Fibroblast of the aortic adventitia (primary cell): ENCODE measurements around the gene SLC9A2. TPM values are rescaled to one million over a fixed set of nuclear protein-coding genes. Genes with fewer than 3 reads are reported as not detected.

ENCODE experiments used
- DNase-seq: peaks from one replicate; pipeline ENCODE4 v3.0.0-alpha.2; 2010; ENCODE audit warnings: low read depth
- H3K4me3 ChIP-seq: 2 replicates; pipeline ENCODE4 v1.5.1; 2011; ENCODE audit warnings: low read depth, mild to moderate bottlenecking, control low read depth, low read length, moderate library complexity
- total RNA-seq: library from RNA; depleted of rRNA; stranded (reverse); fragments of >200 nt; gene quantifications from 2 replicates; pipeline ENCODE4 v1.2.3, GENCODE V29; 2012; ENCODE audit warnings: low replicate concordance
- TF ChIP-seq, protein P1 (sequence below): IDR thresholded peaks from 2 replicates; pipeline ENCODE4 v1.5.1; 2011; ENCODE audit warnings: mild to moderate bottlenecking, low read length, control low read depth, inconsistent platforms; ENCODE audit not compliant: insufficient read depth

SLC9A2 gene
- total RNA-seq, 1 donor = under 0.01 TPM

DNA sequence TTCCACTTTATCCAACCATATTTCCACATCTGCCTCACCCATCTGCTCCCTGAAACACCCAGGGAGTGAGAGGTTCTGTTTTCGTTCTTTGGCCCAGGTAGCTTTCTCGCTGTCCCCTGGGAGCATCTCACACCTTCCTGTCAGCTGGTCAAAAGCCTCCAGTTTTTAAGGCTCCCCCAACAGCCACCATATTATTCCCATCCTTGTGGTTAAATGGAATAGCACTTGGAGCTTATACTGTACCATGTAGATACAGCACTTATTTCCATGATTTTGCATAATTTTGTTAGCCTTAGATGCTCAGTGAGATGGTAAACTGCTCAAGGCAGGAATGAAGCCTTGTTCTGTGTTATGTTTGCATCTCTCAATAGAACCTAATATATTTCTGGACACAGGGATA, 84.0 kb downstream of the SLC9A2 start:
- no peak overlapping the region for H3K4me3 ChIP-seq
- TF ChIP-seq, protein P1, sequence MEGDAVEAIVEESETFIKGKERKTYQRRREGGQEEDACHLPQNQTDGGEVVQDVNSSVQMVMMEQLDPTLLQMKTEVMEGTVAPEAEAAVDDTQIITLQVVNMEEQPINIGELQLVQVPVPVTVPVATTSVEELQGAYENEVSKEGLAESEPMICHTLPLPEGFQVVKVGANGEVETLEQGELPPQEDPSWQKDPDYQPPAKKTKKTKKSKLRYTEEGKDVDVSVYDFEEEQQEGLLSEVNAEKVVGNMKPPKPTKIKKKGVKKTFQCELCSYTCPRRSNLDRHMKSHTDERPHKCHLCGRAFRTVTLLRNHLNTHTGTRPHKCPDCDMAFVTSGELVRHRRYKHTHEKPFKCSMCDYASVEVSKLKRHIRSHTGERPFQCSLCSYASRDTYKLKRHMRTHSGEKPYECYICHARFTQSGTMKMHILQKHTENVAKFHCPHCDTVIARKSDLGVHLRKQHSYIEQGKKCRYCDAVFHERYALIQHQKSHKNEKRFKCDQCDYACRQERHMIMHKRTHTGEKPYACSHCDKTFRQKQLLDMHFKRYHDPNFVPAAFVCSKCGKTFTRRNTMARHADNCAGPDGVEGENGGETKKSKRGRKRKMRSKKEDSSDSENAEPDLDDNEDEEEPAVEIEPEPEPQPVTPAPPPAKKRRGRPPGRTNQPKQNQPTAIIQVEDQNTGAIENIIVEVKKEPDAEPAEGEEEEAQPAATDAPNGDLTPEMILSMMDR = no peak
- DNase-seq = no peak

DNA sequence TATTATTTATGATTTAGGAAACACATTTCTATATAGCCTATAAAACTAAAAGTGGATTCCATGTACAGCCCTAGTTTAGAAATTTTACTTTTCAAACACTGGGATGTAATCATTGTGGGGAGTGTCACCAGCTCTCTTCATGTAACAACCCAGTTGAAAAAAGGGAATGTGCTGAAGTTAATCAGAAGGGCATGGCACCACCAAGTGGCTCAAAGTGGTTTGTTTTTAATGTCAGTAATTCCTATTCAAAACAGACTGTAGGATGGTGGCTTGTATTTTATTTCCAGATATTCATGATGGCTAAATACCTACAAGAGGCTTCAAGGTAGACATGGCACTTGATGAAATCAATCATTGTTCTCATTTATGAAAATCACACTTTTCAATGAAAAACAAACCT, 84.4 kb downstream of the SLC9A2 start:
- DNase-seq = peak; percentile 30
- TF ChIP-seq, protein P1 = peak; percentile 41

DNA sequence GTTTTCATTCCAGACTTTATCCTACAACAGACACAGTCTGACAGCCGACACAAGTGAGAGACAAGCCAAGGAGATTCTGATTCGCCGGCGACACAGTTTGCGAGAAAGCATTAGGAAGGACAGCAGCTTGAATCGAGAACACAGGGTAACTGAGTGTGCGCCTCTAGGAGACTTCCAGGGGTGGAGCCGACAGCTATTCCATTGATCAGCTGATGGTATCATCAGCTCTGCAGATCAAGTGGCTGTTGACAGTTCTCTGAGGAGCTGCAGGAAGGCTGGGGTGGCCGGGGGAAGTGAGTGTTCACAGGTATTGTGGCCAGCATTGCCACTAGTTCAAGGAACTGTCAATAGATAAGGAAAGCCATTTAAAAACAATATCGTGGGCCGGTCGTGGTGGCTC, 85.2 kb downstream of the SLC9A2 start:
- DNase-seq = no peak

More for the DNA sequence above, 84.4 kb downstream of the SLC9A2 start:
- no peak overlapping the region for H3K4me3 ChIP-seq

DNA sequence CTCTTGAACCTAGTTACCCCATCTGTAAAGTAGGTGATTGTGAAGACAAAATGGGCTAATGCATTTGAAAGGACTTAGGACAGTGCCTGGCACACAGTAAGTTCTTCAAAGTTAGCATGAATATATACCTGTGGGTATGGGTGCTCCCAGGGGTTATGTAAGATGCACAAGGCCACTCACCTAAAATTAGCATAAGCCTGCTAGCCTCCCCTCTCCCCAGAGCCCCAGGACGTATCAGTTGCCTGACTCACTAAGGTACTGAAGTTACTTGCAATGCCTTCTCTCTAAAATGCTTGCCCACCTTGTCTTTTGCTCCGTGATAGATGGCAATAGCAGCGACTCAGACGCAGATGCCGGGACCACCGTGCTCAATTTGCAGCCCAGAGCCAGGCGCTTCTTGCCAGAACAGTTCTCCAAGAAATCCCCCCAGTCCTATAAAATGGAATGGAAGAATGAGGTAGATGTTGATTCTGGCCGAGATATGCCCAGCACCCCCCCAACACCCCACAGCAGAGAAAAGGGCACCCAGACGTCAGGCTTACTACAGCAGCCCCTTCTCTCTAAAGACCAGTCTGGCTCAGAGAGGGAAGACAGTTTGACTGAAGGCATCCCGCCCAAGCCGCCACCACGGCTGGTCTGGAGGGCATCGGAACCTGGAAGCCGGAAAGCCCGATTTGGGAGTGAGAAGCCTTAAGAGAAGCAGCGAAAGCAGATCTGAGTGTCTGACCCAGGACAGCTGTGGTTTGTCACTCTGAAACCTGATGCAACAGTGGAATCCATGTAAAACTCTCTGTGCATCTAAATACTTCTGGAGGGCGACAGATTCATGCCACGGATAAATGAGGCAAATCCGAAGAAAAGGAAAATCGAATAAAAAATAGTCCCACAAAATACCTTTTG, 88.7 kb downstream of the SLC9A2 start:
- H3K4me3 ChIP-seq = no peak overlapping the region
- TF ChIP-seq, protein P1 = no peak
- no peak for DNase-seq

More for the DNA sequence above, 85.2 kb downstream of the SLC9A2 start:
- H3K4me3 ChIP-seq = no peak overlapping the region
- TF ChIP-seq, protein P1 = no peak

GRCh38 chr2:102708847-102709559, 89.7 kb downstream of the SLC9A2 start:
- H3K4me3 ChIP-seq = no peak overlapping the region
- DNase-seq = peak; percentile 35
- TF ChIP-seq, protein P1 = no peak

GRCh38 chr2:102717308-102718018, 98.1 kb downstream of the SLC9A2 start:
- peak; percentile 71 for DNase-seq
- TF ChIP-seq, protein P1 = no peak
- H3K4me3 ChIP-seq = no peak overlapping the region
